ENCODE data around the gene NKX1-1.

NKX1-1 gene

GRCh38 chr4:1377606-1378261 is 28.5 kb downstream of the NKX1-1 start:
- H3K4me3 ChIP-seq (ENCODE audit: low read depth, low read length), result no peak overlapping the region
- in situ Hi-C loops (cut with HindIII; ENCODE audit: low sequenced_read_pairs), result no loop called here
- TF ChIP-seq CTCF (IDR thresholded peaks at IDR 0.05; ENCODE audit: low read depth, low read length, missing control alignments), result no peak
- DNase-seq (ENCODE audit: low read depth), result no peak

GRCh38 chr4:1376841-1377605 is 29.2 kb downstream of the NKX1-1 start:
- no peak for TF ChIP-seq CTCF (IDR thresholded peaks at IDR 0.05; ENCODE audit: low read depth, low read length, missing control alignments)
- no peak overlapping the region for H3K4me3 ChIP-seq (ENCODE audit: low read depth, low read length)
- in situ Hi-C loops (cut with HindIII; ENCODE audit: low sequenced_read_pairs), result no loop called here
- DNase-seq (ENCODE audit: low read depth), result no peak

- H3K4me3 ChIP-seq (ENCODE audit: low read depth, low read length), result no peak overlapping the region
- no peak for TF ChIP-seq CTCF (IDR thresholded peaks at IDR 0.05; ENCODE audit: low read depth, low read length, missing control alignments)
- DNase-seq (ENCODE audit: low read depth), result no peak
- in situ Hi-C loops (cut with HindIII; ENCODE audit: low sequenced_read_pairs), result no loop called here
Observed at GRCh38 chr4:1376391-1376840, 29.8 kb downstream of the NKX1-1 start.

- in situ Hi-C loops (cut with HindIII; ENCODE audit: low sequenced_read_pairs), result no loop called here
- no peak for TF ChIP-seq CTCF (IDR thresholded peaks at IDR 0.05; ENCODE audit: low read depth, low read length, missing control alignments)
- no peak overlapping the region for H3K4me3 ChIP-seq (ENCODE audit: low read depth, low read length)
- no peak for DNase-seq (ENCODE audit: low read depth)
Observed at GRCh38 chr4:1375761-1376322, 30.4 kb downstream of the NKX1-1 start.

GRCh38 chr4:1375051-1375721 is 31.1 kb downstream of the NKX1-1 start:
- no peak overlapping the region for H3K4me3 ChIP-seq (ENCODE audit: low read depth, low read length)
- no peak for TF ChIP-seq CTCF (IDR thresholded peaks at IDR 0.05; ENCODE audit: low read depth, low read length, missing control alignments)
- no peak for DNase-seq (ENCODE audit: low read depth)
- in situ Hi-C loops (cut with HindIII; ENCODE audit: low sequenced_read_pairs), result no loop called here

- no peak for DNase-seq (ENCODE audit: low read depth)
- in situ Hi-C loops (cut with HindIII; ENCODE audit: low sequenced_read_pairs), result no loop called here
- no peak for TF ChIP-seq CTCF (IDR thresholded peaks at IDR 0.05; ENCODE audit: low read depth, low read length, missing control alignments)
Observed at GRCh38 chr4:1374706-1375045, 31.6 kb downstream of the NKX1-1 start.

More at GRCh38 chr4:1374706-1375045, 31.6 kb downstream of the NKX1-1 start:
- H3K4me3 ChIP-seq (ENCODE audit: low read depth, low read length), result no peak overlapping the region
